Lower leg skin (tissue), 4 donors: ENCODE measurements around the gene AIRE. TPM values are rescaled to one million over a fixed set of nuclear protein-coding genes. Genes with fewer than 3 reads are reported as not detected.

Source experiments
- DNase-seq, 2 donors: peaks; one replicate each; pipeline ENCODE4 v3.0.0-alpha.2; 2019; ENCODE audit warnings: low spot score in 2 of 2
- H3K4me3 ChIP-seq: fragments of 200-600 bp; sonication (generic); 2 replicates; pipeline ENCODE4 v1.5.1; 2017; ENCODE audit warnings: mild to moderate bottlenecking, low read depth; ENCODE audit not compliant: poor library complexity, severe bottlenecking
- POLR2A ChIP-seq, 2 donors: fragments of 450-650 bp; IDR thresholded peaks; one replicate each; pipeline ENCODE4 v1.6.1; 2016 to 2017; ENCODE audit warnings: antibody characterized with exemption in 2 of 2, mild to moderate bottlenecking in 1 of 2, moderate library complexity in 1 of 2
- WGBS, 2 donors: methylation state at CpG; one replicate each; pipeline ENCODE4 v1.1.5; 2018; 5-methylcytosine and 5-hydroxymethylcytosine counted together
- intact Hi-C: fragments of 100-400 bp; cut with DNase I; formaldehyde crosslinking; loops from one replicate; pipeline ENCODE4 v1.15.0; 2023; ENCODE audit warnings: low total_unique reads
- total RNA-seq, 4 donors: library from RNA; depleted of rRNA; stranded (reverse); fragments of >200 nt; gene quantifications; one replicate each; pipeline ENCODE4 v1.1.0, GENCODE V29; 2016
- TF ChIP-seq, protein P1 (sequence below), 3 donors: fragments of 450-650 bp; IDR thresholded peaks; one replicate each; pipeline ENCODE4 v1.5.1; 2016; ENCODE audit warnings: antibody characterized with exemption in 3 of 3, mild to moderate bottlenecking in 3 of 3, moderate library complexity in 2 of 3

The AIRE gene
- total RNA-seq, 4 donors from 2014 or later = 0.12 to 0.21 (median 0.19) TPM; not detected in 1

- TF ChIP-seq, protein P1, sequence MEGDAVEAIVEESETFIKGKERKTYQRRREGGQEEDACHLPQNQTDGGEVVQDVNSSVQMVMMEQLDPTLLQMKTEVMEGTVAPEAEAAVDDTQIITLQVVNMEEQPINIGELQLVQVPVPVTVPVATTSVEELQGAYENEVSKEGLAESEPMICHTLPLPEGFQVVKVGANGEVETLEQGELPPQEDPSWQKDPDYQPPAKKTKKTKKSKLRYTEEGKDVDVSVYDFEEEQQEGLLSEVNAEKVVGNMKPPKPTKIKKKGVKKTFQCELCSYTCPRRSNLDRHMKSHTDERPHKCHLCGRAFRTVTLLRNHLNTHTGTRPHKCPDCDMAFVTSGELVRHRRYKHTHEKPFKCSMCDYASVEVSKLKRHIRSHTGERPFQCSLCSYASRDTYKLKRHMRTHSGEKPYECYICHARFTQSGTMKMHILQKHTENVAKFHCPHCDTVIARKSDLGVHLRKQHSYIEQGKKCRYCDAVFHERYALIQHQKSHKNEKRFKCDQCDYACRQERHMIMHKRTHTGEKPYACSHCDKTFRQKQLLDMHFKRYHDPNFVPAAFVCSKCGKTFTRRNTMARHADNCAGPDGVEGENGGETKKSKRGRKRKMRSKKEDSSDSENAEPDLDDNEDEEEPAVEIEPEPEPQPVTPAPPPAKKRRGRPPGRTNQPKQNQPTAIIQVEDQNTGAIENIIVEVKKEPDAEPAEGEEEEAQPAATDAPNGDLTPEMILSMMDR (IDR thresholded peaks at IDR 0.05) = no peak
- TF ChIP-seq POLR2A (IDR thresholded peaks at IDR 0.05) = no peak
- no peak for DNase-seq
- H3K4me3 ChIP-seq = no peak overlapping the region
- 87 to 90% methylated on average over 15 of the region's 15 CpGs for WGBS, 2 donors
- intact Hi-C loops = no loop called here
These were observed 28.5 kb downstream of the AIRE start for GRCh38 chr21:44314128-44314527.

- 89 to 97% methylated on average over 4 to 7 of the region's 11 CpGs for WGBS, 2 donors
- no peak for DNase-seq
- TF ChIP-seq POLR2A (IDR thresholded peaks at IDR 0.05) = no peak
- TF ChIP-seq, protein P1 (IDR thresholded peaks at IDR 0.05) = no peak
- no peak overlapping the region for H3K4me3 ChIP-seq
- intact Hi-C loops = no loop called here
These were observed 28.9 kb downstream of the AIRE start for GRCh38 chr21:44314561-44314960.

DNA sequence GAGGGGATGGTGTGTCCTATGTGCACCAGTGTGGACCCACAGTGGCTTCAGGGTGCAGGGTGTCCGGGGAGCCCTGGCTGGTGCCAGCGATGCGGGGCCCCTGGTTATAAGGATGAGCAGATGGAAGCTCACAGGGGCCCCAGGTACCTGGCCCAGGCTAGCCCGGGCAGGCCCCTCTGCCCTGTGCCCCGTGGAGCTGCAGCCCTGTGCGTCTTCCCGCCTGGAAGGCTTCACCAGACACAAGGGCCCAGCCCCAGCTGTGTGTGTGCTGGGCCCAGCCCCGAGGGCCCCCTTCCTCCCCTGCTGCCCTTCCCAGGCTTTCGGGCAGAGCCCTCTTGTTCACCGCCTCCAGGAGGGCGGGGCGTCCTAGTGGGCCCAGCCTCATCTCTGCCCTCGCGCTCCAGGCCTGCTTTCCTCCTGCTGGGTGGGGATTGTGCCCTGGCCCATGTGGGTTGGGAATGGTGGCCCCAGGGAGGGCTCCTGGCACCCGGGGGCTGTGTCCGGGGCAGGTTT lies 30.1 kb downstream of the AIRE start:
- intact Hi-C loops = no loop called here
- 66 to 67% methylated on average over 11 to 15 of the region's 16 CpGs for WGBS, 2 donors
- TF ChIP-seq, protein P1 (IDR thresholded peaks at IDR 0.05) = no peak
- no peak for TF ChIP-seq POLR2A (IDR thresholded peaks at IDR 0.05)
- no peak overlapping the region for H3K4me3 ChIP-seq
- DNase-seq = no peak

DNA sequence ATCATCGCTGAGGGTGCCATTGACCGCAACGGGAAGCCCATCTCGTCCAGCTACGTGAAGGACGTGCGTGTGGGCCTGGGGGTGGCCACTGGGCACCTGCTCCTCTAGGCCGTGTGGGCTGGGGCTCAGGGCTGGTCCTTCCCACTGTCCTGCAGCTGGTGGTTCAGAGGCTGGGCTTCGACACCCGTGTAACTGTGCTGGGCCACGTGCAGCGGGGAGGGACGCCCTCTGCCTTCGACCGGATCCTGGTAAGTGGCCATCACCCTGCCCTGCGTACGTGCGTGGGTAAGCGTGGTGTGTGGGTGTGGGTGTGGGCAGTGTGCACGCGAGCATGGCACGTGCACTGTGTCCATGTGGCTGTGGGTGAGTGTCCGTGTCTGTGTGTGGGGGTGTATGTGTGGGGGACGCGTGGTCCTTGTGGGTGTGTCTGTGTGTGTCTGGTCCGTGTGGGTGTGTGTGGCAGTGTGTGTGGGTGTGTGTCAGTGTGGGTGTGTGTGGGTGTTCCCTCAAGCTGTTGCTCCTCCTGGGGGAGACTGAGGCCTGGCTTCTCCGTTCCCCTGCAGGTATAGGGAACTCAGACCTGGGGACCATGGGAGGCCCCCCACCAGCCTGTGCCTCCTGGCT lies 30.7 kb downstream of the AIRE start:
- 87 to 89% methylated on average over 22 to 24 of the region's 27 CpGs for WGBS, 2 donors
- no peak for DNase-seq
- H3K4me3 ChIP-seq = no peak overlapping the region
- TF ChIP-seq, protein P1 (IDR thresholded peaks at IDR 0.05) = no peak
- TF ChIP-seq POLR2A (IDR thresholded peaks at IDR 0.05) = no peak
- intact Hi-C loops = no loop called here

GRCh38 chr21:44317241-44317782 lies 31.6 kb downstream of the AIRE start:
- no peak for DNase-seq
- intact Hi-C loops = no loop called here
- WGBS, 2 donors = 91 to 93% methylated on average over 13 to 15 of the region's 19 CpGs
- no peak overlapping the region for H3K4me3 ChIP-seq
- no peak for TF ChIP-seq POLR2A (IDR thresholded peaks at IDR 0.05)
- TF ChIP-seq, protein P1 (IDR thresholded peaks at IDR 0.05) = no peak
